ENCODE results near the gene RSKR.

RSKR gene

DNA sequence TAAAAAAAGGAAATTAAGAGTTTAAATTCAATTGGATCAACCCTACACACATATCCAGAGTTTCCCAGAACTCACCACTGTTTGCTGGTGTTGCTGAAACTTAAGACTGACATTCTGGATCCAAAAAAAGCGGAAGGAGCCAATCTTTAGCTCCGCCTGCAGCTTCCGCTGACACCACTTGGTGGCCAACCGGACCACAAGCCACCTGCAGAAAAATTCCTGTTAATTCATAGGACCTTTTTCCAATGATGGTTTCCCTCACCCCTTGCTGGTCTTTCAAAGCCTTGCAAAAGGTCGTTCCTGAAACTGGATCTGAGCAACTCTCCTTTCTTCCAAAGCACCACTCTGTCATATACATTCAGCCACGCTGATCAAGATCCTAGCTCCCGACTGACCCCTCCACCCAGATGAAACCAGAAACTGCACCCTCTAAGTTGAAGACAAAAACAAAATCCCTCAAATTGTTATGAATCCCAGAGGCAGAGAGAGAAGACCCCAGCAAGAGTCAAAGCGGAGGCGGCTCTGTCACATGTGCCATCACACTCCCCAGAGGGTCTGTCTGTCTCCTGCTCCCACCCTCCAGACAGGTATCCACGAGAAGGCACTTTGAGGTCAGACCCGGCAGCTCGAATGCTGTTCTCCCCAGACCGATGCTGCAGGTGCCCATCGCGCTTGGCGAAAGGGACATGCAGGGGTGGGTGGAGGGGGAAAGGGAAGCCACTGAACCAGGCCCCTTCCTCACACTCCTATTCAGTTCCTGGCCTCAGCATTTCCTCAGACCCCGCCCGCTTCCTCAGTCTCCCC lies 30.2 kb upstream of the RSKR start:
- H3K36me3 Mint-ChIP-seq = peaks cover 24% of the 10 kb centered on the region
- DNase-seq (ENCODE audit: low spot score in 2 of 2) = peak; percentile 23 to 27

DNA sequence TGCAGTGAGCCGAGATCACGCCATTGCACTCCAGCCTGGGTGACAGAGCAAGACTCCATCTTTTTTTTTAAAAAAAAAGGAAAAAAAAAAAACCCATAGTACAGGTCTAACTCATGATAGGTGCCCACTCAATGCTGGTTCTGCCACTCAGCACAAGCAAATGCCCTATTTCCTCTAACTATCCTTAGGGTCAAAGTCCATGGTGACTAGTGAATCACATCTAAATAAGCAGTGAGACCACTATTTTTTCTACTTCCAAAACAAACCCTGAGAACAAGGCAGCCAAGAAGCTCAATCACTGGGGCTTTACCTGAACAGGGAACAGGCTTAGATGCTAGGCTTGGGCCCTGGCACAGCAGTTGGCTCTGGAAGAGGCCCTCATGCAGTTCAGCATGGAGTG lies 27.6 kb upstream of the RSKR start:
- Mint-ChIP-seq H3K36me3 (peaks cover 33% of the 10 kb centered on the region), H3K4me3 (no peak overlapping the region), H3K4me1 (peaks cover 28% of the 10 kb centered on the region), H3K27ac (no peak overlapping the region), H3K9me3 (no peaks in the 10 kb centered on the region), H3K27me3 (no peaks in the 10 kb centered on the region)
- DNase-seq (ENCODE audit: low spot score in 2 of 2) (no peak), ATAC-seq (ENCODE audit: low read depth) (no peak)

More for the DNA sequence above, 30.2 kb upstream of the RSKR start:
- Mint-ChIP-seq H3K9me3 (no peaks in the 10 kb centered on the region), H3K27me3 (no peaks in the 10 kb centered on the region), H3K4me3 (peak overlapping the region; percentile 91), H3K4me1 (peaks cover 30% of the 10 kb centered on the region), H3K27ac (peak overlapping the region; percentile 94)
- ATAC-seq (ENCODE audit: low read depth) = no peak

DNA sequence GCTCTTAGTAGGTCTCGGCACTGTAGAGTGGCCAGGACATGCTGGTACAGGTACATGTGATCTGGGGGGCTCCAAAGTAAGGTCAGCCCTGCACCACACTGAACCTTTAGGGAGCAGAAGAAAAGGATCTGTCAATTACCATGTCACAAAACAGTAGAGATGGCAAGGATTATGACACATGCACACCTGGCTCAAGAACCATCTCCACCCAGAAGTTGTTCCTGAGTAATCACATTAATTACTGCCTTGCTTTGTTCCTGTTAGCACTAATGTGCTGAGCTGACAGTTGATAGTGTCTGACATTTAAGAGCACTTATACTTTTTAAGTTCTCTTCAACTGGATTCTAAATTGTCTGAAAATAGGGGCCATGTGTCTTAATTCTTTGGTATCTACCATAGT lies 21.5 kb upstream of the RSKR start:
- no peaks in the 10 kb centered on the region for H3K9me3 Mint-ChIP-seq

DNA sequence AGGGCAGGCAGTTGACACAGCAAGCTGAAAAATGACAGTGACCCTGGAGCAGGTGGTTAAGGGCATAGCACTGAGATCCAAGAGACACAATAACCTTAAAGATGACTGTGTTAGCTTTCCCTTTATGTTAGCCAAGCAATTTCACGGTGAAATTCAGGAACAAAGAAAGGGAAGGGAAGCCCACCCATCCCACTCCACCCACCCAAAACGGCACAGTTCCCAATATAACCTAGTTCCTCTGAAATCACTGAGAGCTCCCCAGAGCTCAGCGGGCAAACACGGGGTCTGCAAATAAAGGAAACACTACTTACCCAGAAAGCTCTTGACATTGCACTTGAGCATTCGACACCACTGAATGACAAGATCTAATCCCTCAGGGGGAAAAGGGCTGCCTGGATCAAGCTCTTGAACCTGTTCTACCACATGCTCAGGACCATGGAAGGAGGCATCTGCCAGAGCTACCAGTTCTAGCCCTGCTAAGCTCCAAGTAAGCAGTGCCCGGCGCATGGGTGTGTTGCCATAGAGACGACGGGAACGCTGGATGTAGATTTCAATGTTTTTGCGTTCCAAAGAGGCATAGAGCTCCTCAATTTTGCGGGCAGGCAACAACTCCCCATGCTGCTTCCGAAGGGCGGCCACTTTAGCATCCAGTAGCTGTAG lies 20.4 kb upstream of the RSKR start:
- ATAC-seq (ENCODE audit: low read depth) = no peak
- Mint-ChIP-seq H3K27me3 (no peaks in the 10 kb centered on the region), H3K27ac (no peak overlapping the region)

More for the DNA sequence above, 21.5 kb upstream of the RSKR start:
- no peak for DNase-seq (ENCODE audit: low spot score in 2 of 2)
- Mint-ChIP-seq H3K36me3 (peaks cover 52% of the 10 kb centered on the region), H3K4me1 (peaks cover 16% of the 10 kb centered on the region), H3K4me3 (no peak overlapping the region), H3K27me3 (no peaks in the 10 kb centered on the region), H3K27ac (no peak overlapping the region)
- ATAC-seq (ENCODE audit: low read depth) = no peak

DNA sequence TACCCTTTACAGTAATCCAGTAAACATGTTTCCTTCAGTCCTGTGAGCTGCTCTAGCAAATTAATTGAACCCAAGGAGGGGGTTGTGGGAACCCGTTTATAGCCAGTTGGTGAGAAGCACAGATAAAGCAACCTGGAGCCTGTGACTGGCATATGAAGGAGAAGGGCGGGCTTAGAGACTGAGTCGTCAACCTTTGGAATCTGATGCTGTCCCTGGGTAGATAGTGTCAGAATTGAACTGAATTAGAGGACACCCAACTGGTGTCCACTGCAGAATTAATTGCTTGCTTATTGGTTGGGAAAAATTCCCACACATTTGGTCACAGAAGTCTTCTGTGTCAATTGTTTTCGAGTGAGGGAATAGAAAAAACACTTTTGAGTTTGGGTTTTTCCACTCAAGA lies 12.8 kb upstream of the RSKR start:
- DNase-seq (ENCODE audit: low spot score in 2 of 2) = no peak
- Mint-ChIP-seq H3K4me3 (no peak overlapping the region), H3K27ac (no peak overlapping the region), H3K4me1 (peaks cover 3% of the 10 kb centered on the region), H3K36me3 (peaks cover 36% of the 10 kb centered on the region), H3K27me3 (no peaks in the 10 kb centered on the region), H3K9me3 (no peaks in the 10 kb centered on the region)
- no peak for ATAC-seq (ENCODE audit: low read depth)

More for the DNA sequence above, 20.4 kb upstream of the RSKR start:
- H3K4me3 Mint-ChIP-seq = no peak overlapping the region
- H3K4me1 Mint-ChIP-seq = peaks cover 14% of the 10 kb centered on the region
- DNase-seq (ENCODE audit: low spot score in 2 of 2) = no peak
- H3K36me3 Mint-ChIP-seq = peaks cover 44% of the 10 kb centered on the region
- no peaks in the 10 kb centered on the region for H3K9me3 Mint-ChIP-seq

DNA sequence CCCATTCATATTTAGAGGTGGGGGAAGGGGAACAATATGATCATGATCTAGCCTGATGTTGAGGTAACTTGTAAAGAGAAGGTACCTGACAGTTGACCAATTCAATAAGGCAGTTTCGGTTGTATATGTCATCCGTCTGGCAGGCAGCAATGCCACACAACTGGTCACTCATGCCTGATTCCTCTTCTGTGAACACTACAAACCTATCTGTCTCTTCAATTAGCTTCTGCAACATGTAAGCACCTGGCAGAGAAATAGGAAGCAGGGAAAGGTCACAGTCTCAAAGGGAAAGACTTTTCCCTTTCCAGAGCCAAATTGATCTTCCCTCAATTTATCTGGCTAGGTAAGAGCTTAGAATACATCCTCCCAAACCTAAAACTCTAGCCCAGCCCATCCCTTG lies 10.2 kb upstream of the RSKR start:
- peaks cover 43% of the 10 kb centered on the region for H3K36me3 Mint-ChIP-seq
- H3K27ac Mint-ChIP-seq = no peak overlapping the region
- ATAC-seq (ENCODE audit: low read depth) (no peak), DNase-seq (ENCODE audit: low spot score in 2 of 2) (no peak)
- no peaks in the 10 kb centered on the region for H3K9me3 Mint-ChIP-seq
- H3K27me3 Mint-ChIP-seq = no peaks in the 10 kb centered on the region
- H3K4me1 Mint-ChIP-seq = peaks cover 3% of the 10 kb centered on the region
- no peak overlapping the region for H3K4me3 Mint-ChIP-seq

DNA sequence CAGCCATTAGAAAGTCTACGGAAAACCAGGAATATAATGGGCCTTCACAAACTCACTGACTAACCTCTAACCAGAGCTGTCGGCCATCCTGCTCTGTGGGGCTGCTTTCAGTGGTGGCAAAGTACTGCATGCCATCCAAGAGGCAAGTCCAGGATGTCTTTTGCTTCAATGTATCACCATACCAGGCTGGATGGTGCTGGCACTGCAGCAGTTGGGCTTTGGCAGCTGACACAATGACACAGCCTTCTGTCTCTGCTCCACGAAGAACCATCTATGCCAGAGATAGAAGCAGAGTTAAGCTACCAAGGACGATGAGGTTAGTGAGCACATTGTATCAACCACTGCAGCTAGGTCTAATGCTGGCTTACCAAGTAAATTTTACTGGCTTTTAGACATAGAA lies 9.7 kb upstream of the RSKR start:
- no peak for DNase-seq (ENCODE audit: low spot score in 2 of 2)
- Mint-ChIP-seq H3K27ac (no peak overlapping the region), H3K36me3 (peaks cover 46% of the 10 kb centered on the region), H3K27me3 (no peaks in the 10 kb centered on the region), H3K4me3 (no peak overlapping the region), H3K9me3 (no peaks in the 10 kb centered on the region), H3K4me1 (peaks cover 3% of the 10 kb centered on the region)
- no peak for ATAC-seq (ENCODE audit: low read depth)

DNA sequence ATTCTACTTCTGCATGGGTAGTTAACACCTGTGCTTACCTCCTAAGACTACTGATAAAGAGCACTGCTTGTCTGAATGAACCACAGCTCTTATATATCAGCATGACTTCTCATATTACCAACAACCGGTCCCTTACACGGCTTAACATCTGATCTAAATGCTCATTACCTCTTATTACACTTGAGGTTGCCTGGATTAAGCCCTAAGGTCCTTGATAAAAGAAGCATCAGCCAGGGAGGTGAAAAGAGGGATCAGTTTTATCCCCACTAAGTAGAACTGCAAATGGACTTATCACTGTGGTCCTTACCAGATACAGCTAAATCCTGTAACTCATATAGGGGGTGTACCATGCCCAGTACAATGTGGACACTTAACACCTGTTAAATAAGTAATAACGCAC lies 8.2 kb upstream of the RSKR start:
- no peak for DNase-seq (ENCODE audit: low spot score in 2 of 2)
- Mint-ChIP-seq H3K27ac (peak overlapping the region; percentile 50), H3K36me3 (peaks cover 45% of the 10 kb centered on the region)

DNA sequence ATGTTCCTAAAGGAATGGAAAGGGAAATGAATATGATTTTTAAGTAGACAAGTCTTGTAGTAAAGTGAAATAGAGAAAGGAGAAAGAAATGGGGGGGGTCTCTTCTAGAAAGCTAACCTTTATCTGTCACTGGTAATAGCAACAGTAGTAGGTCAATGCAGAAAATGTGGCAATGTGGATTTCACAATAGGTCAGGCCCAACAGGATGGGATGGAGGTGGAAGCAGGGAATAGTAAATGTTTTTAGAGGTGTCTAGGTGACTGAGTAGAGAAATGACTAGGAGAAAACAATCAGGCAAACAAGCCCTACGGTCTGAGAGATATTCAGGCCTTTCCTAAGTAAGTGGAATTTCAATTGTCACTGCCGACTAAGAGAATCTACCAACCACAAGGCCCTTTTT lies 6.0 kb upstream of the RSKR start:
- H3K27ac Mint-ChIP-seq = no peak overlapping the region

More for the DNA sequence above, 8.2 kb upstream of the RSKR start:
- ATAC-seq (ENCODE audit: low read depth) = no peak
- Mint-ChIP-seq H3K27me3 (no peaks in the 10 kb centered on the region), H3K4me1 (peaks cover 3% of the 10 kb centered on the region), H3K4me3 (no peak overlapping the region), H3K9me3 (no peaks in the 10 kb centered on the region)

DNA sequence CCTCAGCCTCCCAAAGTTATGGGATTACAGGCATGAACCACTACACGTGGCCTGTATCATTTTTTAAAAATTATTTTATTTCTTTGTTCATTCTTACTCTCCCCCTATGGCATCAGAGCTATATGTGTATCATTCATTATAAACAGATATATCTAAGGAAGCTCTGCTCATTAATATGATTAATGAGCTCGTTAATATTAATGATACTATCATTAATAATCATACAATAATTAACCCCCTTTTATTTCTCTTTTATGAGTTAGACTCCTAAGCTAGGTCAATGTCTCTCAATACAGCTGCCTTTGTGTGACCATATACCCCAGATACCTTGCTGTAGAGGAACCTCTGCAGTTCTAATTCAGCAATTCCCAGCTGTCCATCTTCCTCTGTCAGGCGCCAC lies 4.5 kb upstream of the RSKR start:
- DNase-seq (ENCODE audit: low spot score in 2 of 2) (no peak), ATAC-seq (ENCODE audit: low read depth) (no peak)
- Mint-ChIP-seq H3K36me3 (peaks cover 39% of the 10 kb centered on the region), H3K4me3 (no peak overlapping the region), H3K27me3 (no peaks in the 10 kb centered on the region), H3K9me3 (no peaks in the 10 kb centered on the region), H3K27ac (no peak overlapping the region), H3K4me1 (peaks cover 6% of the 10 kb centered on the region)

More for the DNA sequence above, 6.0 kb upstream of the RSKR start:
- H3K4me1 Mint-ChIP-seq = peaks cover 3% of the 10 kb centered on the region
- H3K27me3 Mint-ChIP-seq = no peaks in the 10 kb centered on the region
- ATAC-seq (ENCODE audit: low read depth) = no peak
- DNase-seq (ENCODE audit: low spot score in 2 of 2) = no peak
- H3K4me3 Mint-ChIP-seq = no peak overlapping the region
- peaks cover 46% of the 10 kb centered on the region for H3K36me3 Mint-ChIP-seq
- H3K9me3 Mint-ChIP-seq = no peaks in the 10 kb centered on the region

DNA sequence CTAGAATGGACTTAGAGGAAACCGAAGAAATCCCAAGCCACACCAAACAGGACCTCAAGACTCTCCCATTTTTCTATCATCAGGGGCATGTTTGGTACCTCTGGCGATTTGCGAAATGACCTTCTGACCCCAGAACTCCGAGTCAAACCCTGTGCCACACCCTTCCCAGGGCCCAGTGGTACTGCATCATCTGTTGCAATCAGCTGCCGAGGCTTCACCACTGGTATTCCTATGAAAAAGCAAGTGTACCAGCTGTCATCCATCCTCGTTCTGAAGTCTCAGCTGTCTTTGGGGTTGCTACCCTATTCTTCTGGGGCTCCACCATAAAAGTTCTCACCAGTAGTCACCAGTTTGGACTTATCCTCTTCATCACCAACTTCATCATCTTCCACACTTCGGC lies 2.3 kb upstream of the RSKR start:
- peaks cover 18% of the 10 kb centered on the region for H3K4me1 Mint-ChIP-seq
- DNase-seq (ENCODE audit: low spot score in 2 of 2) = no peak
- H3K27ac Mint-ChIP-seq = peak overlapping the region; percentile 28
- H3K4me3 Mint-ChIP-seq = no peak overlapping the region
- no peaks in the 10 kb centered on the region for H3K9me3 Mint-ChIP-seq
- H3K36me3 Mint-ChIP-seq = peaks cover 29% of the 10 kb centered on the region
- ATAC-seq (ENCODE audit: low read depth) = no peak
- H3K27me3 Mint-ChIP-seq = no peaks in the 10 kb centered on the region

DNA sequence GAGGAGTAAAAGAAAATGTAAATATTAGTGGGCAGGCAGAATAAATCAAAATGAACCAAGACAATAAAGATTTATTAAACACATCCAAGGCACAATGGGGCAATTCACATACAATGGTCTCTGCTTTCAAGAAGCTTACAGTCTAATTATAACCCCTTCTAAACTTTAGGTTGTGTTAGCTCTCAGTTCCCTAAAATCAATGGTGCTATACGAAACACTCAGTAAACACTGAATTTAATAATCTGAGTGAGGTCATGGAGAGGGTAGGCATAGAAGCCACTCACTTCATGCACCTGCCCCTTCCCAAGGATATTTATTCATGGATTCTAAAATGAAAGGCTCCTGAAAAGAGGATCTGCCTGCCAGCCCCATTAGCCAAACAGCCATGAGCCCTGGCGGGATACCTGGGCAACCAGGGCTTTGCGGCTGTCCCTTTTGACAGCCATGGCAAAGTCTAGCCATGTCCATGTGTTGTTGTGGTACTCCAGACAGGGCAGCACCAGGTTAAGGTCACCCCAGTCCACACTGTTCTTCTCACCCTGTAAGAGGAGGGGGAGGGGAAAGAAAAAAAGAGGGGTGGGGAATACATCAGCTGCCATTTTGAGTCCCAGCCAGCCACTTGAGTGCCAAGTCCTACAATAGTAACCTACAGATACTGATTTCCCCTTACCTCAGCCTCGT lies 1.4 kb upstream of the RSKR start:
- H3K27me3 Mint-ChIP-seq = no peaks in the 10 kb centered on the region
- H3K9me3 Mint-ChIP-seq = no peaks in the 10 kb centered on the region
- DNase-seq (ENCODE audit: low spot score in 2 of 2) (no peak), ATAC-seq (ENCODE audit: low read depth) (no peak)
- no peak overlapping the region for H3K4me3 Mint-ChIP-seq
- peak overlapping the region; percentile 28 for H3K27ac Mint-ChIP-seq
- peaks cover 30% of the 10 kb centered on the region for H3K36me3 Mint-ChIP-seq
- H3K4me1 Mint-ChIP-seq = peaks cover 18% of the 10 kb centered on the region

DNA sequence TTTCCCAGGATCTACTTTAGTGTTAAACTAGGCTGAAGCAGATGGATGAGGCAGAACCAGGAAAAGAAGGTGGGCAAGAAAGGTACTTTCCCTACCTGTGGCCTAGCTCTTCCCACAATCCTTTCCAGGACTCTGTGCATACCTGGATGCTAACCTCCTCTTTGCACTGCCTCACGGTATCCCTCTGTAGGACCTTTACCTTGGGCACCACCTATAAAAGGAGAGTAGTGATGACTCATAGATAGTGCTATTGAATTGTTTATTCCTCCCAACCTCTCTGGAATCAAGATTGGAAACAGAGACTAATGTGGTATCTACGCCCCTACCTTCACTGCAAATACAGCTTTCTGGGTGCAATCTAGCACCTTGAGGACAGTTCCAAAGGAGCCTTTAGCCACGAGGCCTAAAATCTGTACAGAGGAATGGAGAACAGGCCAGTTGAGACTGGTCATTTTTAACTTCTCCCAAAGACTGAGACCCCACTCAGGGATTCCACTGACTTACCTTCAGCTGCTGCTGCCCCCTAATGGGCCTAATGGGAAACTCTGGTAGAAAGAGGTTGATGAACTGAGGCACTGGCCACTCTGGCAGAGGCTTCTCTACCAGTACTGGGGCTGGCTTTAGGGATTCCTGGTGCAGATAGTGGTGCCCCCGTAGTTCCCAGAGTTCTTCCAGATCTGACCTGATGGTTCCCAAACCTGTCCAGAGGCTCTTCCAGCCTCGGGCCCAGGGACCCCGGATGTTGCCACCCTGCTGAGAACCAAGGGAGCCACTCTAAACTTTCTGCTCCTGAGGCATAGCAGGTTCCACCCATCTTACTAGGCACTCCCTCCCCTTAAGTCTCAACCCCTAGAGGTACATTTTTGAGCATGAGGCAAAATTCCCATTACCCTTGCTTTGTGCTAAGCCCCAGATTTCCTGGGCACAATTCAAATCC lies 781 bp downstream of the RSKR start:
- Mint-ChIP-seq H3K4me3 (no peak overlapping the region), H3K36me3 (peaks cover 19% of the 10 kb centered on the region), H3K27me3 (no peaks in the 10 kb centered on the region), H3K4me1 (peaks cover 18% of the 10 kb centered on the region), H3K27ac (no peak overlapping the region), H3K9me3 (no peaks in the 10 kb centered on the region)
- peak; percentile 53 for ATAC-seq (ENCODE audit: low read depth)
- DNase-seq (ENCODE audit: low spot score in 2 of 2) = peak; percentile 18 to 40
